ENCODE measurements around the gene LRRC43.

LRRC43 gene

DNA sequence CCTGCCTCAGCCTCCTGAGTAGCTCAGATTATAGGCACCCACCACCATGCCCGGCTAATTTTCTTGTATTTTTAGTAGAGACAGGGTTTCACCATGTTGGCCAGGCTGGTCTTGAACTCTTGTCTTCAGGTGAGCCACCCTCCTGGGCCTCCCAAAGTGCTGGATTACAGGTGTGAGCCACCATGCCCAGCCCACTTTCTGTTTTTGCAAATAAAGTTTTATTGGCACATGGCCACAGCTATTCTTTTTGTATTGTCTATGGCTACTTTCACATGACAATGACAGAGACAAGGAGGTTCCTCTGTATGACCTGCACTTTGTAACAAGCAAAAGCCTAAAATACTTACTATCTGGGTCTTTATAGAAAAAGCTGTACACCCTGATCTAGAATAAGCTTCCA, 62.6 kb downstream of the LRRC43 start:
- Histone ChIP-seq H3K27me3 (replicated peaks; ENCODE audit: control insufficient read depth, insufficient read depth, low read length) (no peaks in the 10 kb centered on the region), H3K36me3 (ENCODE audit: control insufficient read depth, insufficient read depth, low read length) (peaks cover 8% of the 10 kb centered on the region; the same call in 1 of the 2 replicates), H3K4me3 (replicated peaks; ENCODE audit: low read depth, low read length) (no peak overlapping the region)
- no peak for DNase-seq (ENCODE audit: extremely low read depth, insufficient read length)
- TF ChIP-seq, protein P1, sequence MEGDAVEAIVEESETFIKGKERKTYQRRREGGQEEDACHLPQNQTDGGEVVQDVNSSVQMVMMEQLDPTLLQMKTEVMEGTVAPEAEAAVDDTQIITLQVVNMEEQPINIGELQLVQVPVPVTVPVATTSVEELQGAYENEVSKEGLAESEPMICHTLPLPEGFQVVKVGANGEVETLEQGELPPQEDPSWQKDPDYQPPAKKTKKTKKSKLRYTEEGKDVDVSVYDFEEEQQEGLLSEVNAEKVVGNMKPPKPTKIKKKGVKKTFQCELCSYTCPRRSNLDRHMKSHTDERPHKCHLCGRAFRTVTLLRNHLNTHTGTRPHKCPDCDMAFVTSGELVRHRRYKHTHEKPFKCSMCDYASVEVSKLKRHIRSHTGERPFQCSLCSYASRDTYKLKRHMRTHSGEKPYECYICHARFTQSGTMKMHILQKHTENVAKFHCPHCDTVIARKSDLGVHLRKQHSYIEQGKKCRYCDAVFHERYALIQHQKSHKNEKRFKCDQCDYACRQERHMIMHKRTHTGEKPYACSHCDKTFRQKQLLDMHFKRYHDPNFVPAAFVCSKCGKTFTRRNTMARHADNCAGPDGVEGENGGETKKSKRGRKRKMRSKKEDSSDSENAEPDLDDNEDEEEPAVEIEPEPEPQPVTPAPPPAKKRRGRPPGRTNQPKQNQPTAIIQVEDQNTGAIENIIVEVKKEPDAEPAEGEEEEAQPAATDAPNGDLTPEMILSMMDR (IDR thresholded peaks at IDR 0.05; ENCODE audit: insufficient read depth, low read length, poor library complexity, severe bottlenecking): no peak

DNA sequence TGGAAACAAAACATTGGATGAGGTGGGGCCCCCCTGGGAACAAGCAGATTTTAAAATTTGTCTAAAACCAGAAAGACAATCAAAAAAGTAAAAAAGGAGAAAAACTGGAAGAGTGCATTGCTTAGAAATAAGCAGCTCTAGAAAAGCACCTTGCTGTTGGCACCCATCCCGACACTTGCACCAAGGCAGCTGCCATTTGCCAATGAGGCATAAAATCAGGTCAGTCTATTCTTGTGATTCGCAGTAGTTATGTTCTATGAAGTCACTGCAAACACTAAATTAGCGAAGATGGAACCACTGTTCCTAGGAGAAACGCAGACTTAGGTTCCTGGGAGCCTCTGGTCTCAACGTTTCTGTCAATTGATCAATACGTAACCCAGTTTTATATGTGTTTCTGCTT, 67.1 kb downstream of the LRRC43 start:
- Histone ChIP-seq H3K27me3 (replicated peaks; ENCODE audit: control insufficient read depth, insufficient read depth, low read length) (no peaks in the 10 kb centered on the region), H3K4me3 (replicated peaks; ENCODE audit: low read depth, low read length) (no peak overlapping the region), H3K36me3 (ENCODE audit: control insufficient read depth, insufficient read depth, low read length) (peaks cover 6% of the 10 kb centered on the region; the same call in 1 of the 2 replicates)
- TF ChIP-seq, protein P1 (IDR thresholded peaks at IDR 0.05; ENCODE audit: insufficient read depth, low read length, poor library complexity, severe bottlenecking): no peak
- DNase-seq (ENCODE audit: extremely low read depth, insufficient read length): no peak

DNA sequence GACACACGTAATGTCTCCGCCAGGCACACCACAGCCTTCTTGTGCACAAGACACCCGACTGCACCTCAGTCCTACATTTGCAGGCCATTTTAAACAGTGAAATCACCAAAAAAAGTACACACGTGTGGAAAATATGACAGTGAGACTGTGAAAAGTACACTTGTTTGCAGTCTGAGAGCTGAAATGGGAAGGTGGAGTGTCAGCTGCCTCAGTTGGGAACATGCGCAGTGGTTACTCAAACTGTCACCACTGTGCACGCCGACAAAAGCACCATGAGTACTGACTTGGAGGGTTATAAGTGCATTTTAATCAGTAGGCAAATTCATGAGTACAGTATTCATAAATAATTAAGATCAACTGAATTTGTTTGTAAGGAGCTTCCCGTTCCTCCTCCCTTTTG, 67.6 kb downstream of the LRRC43 start:
- Histone ChIP-seq H3K27me3 (replicated peaks; ENCODE audit: control insufficient read depth, insufficient read depth, low read length) (no peaks in the 10 kb centered on the region), H3K4me3 (replicated peaks; ENCODE audit: low read depth, low read length) (no peak overlapping the region), H3K36me3 (ENCODE audit: control insufficient read depth, insufficient read depth, low read length) (peaks cover 6% of the 10 kb centered on the region; the same call in 1 of the 2 replicates)
- TF ChIP-seq, protein P1 (IDR thresholded peaks at IDR 0.05; ENCODE audit: insufficient read depth, low read length, poor library complexity, severe bottlenecking): no peak
- no peak for DNase-seq (ENCODE audit: extremely low read depth, insufficient read length)

All from GM06990 (cell line).